PFSK-1 (cell line): Measurements from ENCODE around the gene DRD4.

ENCODE experiments used
- FOXP2 ChIP-seq: optimal IDR thresholded peaks from 2 replicates; pipeline ENCODE3; 2011; ENCODE audit warnings: borderline replicate concordance, control low read depth, inconsistent platforms; ENCODE audit not compliant: insufficient read depth; ENCODE audit errors: extremely low read length, extremely low read depth
- POLR2AphosphoS5 ChIP-seq: IDR thresholded peaks from 2 replicates; pipeline ENCODE4 v1.6.1; 2012; ENCODE audit warnings: low read depth, mild to moderate bottlenecking, control low read depth, low read length, moderate library complexity
- REST ChIP-seq, 2 experiments: IDR thresholded peaks; 2 replicates each; pipeline versions ENCODE4 v1.6.1 to v1.8.0; 2011 to 2012; ENCODE audit warnings: low read depth in 2 of 2, low read length in 2 of 2, control low read depth in 1 of 2, inconsistent platforms in 1 of 2, mild to moderate bottlenecking in 1 of 2, moderate library complexity in 1 of 2; ENCODE audit not compliant: insufficient read depth in 1 of 2
- TAF1 ChIP-seq: IDR thresholded peaks from 2 replicates; pipeline ENCODE4 v1.6.1; 2012; ENCODE audit warnings: low read length, control low read depth, borderline replicate concordance; ENCODE audit not compliant: insufficient read depth

- TF ChIP-seq REST (IDR thresholded peaks at IDR 0.05; ENCODE audit: insufficient read depth in 1 of 2, low read depth in 2 of 2, low read length in 2 of 2) (no peak), POLR2AphosphoS5 (no peak), TAF1 (no peak), FOXP2 (no peak)
These were observed 30.8 kb upstream of the DRD4 start for GRCh38 chr11:606245-606644.
